ENCODE measurements around the gene SACS.

SACS gene

DNA sequence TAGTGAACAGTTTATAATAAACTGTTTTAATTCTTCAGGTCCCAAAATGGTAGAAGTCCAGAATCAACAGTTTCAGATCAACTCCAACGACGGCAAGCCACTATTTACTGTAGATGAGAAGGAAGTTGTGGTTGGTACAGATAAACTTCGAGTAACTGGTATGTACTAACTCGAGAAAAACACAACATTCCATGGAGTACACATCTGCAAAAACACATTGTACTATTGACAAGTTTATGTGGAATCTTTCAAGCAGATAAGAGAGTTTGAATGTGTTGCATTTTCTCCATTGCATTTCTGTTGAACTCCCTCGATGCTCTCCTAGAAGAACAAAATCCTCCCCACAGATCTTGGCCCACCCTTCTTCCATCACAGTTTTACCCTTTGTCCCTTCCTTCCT lies 154.2 kb downstream of the SACS start:
- Histone ChIP-seq H3K27ac (ENCODE audit: low read depth, low read length) (no peak overlapping the region), H3K4me1 (ENCODE audit: control insufficient read depth, insufficient read depth, low read length) (no peaks in the 10 kb centered on the region), H3K4me3 (ENCODE audit: low read depth, low read length) (no peak overlapping the region), H3K36me3 (ENCODE audit: control insufficient read depth, insufficient read depth, low read length) (no peaks in the 10 kb centered on the region), H3K9me3 (ENCODE audit: control insufficient read depth, insufficient read depth, low read length) (no peaks in the 10 kb centered on the region; the same call in 1 of the 2 replicates), H3K9ac (ENCODE audit: low read depth, low read length) (no peak overlapping the region), H3K27me3 (ENCODE audit: control insufficient read depth, insufficient read depth, low read length) (no peaks in the 10 kb centered on the region)

All from HUES48 (cell line).